DND-41 (cell line): ENCODE data around the gene CETN3.
"Not testable (repeated sequence)": the region's sequence is repeated elsewhere in the genome, so short reads cannot be mapped to it uniquely, and the experiment has no call there.

ENCODE experiments used
- ATAC-seq: fragments of 200-7000 bp; cut with Tn5 transposase; 3 replicates; pipeline ENCODE4 v1.9.1; 2021; ENCODE audit warnings: low read depth; ENCODE audit not compliant: insufficient read depth
- DNase-seq: peaks from one replicate; pipeline ENCODE4 v3.0.0-alpha.2; 2020
- H2AFZ ChIP-seq: 2 replicates; pipeline ENCODE4 v1.6.0; 2012; ENCODE audit warnings: low read depth, low read length
- H3K27ac ChIP-seq: 2 replicates; pipeline ENCODE4 v1.5.1; 2012; ENCODE audit warnings: low read length, inconsistent platforms
- H3K27me3 ChIP-seq: fragments of 200-600 bp; sonication (generic); 2 replicates; pipeline ENCODE4 v1.6.0; 2012; ENCODE audit warnings: low read length, mild to moderate bottlenecking, inconsistent platforms; ENCODE audit not compliant: insufficient read depth, poor library complexity
- H3K36me3 ChIP-seq: 2 replicates; pipeline ENCODE4 v1.5.1; 2012; ENCODE audit warnings: low read length, inconsistent platforms; ENCODE audit not compliant: insufficient read depth
- H3K4me1 ChIP-seq: 2 replicates; pipeline ENCODE4 v1.5.1; 2012; ENCODE audit warnings: mild to moderate bottlenecking, low read length; ENCODE audit not compliant: insufficient read depth
- H3K4me2 ChIP-seq: 2 replicates; pipeline ENCODE4 v1.6.0; 2012; ENCODE audit warnings: mild to moderate bottlenecking, moderate library complexity, low read length, inconsistent platforms; ENCODE audit not compliant: insufficient read depth
- H3K4me3 ChIP-seq, 2 experiments: fragments of 200-600 bp in 1 of 2; shearing (Covaris generic) in 1 of 2; 2 replicates each; pipeline ENCODE4 v1.5.1; 2012 to 2016; ENCODE audit warnings: inconsistent platforms in 2 of 2, low read length in 2 of 2, mild to moderate bottlenecking in 2 of 2, low read depth in 1 of 2, moderate library complexity in 1 of 2
- H3K79me2 ChIP-seq: 2 replicates; pipeline ENCODE4 v1.6.0; 2012; ENCODE audit warnings: low read length, inconsistent platforms; ENCODE audit not compliant: insufficient read depth
- H3K9ac ChIP-seq: 2 replicates; pipeline ENCODE4 v1.6.0; 2012; ENCODE audit warnings: low read depth, mild to moderate bottlenecking, inconsistent platforms, low read length, moderate library complexity
- H3K9me3 ChIP-seq: 2 replicates; pipeline ENCODE4 v1.5.1; 2012; ENCODE audit warnings: low read length, moderate library complexity, mild to moderate bottlenecking, inconsistent platforms; ENCODE audit not compliant: insufficient read depth, severe bottlenecking
- H4K20me1 ChIP-seq: 2 replicates; pipeline ENCODE4 v1.6.0; 2012; ENCODE audit warnings: low read length; ENCODE audit not compliant: insufficient read depth
- EZH2 ChIP-seq: IDR thresholded peaks from 3 replicates; pipeline ENCODE4 v1.6.1; 2012; ENCODE audit warnings: borderline replicate concordance, low read depth, mild to moderate bottlenecking, moderate library complexity, low read length, inconsistent platforms; ENCODE audit not compliant: severe bottlenecking
- TF ChIP-seq, protein P1 (sequence below): IDR thresholded peaks from 2 replicates; pipeline ENCODE4 v1.5.1; 2012; ENCODE audit warnings: borderline replicate concordance, low read length, moderate library complexity, mild to moderate bottlenecking; ENCODE audit not compliant: poor library complexity, severe bottlenecking; ENCODE audit errors: extremely low read depth

Gene CETN3

GRCh38 chr5:90347462-90347861, 62.1 kb downstream of the CETN3 start:
- no peaks in the 10 kb centered on the region for H3K79me2 ChIP-seq
- H2AFZ ChIP-seq = no peak overlapping the region
- H3K27ac ChIP-seq = no peak overlapping the region
- ATAC-seq = no peak
- H4K20me1 ChIP-seq = no peaks in the 10 kb centered on the region
- H3K36me3 ChIP-seq = no peaks in the 10 kb centered on the region
- no peaks in the 10 kb centered on the region for H3K4me1 ChIP-seq
- no peaks in the 10 kb centered on the region for H3K9me3 ChIP-seq
- no peak overlapping the region for H3K9ac ChIP-seq
- no peak for TF ChIP-seq EZH2
- TF ChIP-seq, protein P1, sequence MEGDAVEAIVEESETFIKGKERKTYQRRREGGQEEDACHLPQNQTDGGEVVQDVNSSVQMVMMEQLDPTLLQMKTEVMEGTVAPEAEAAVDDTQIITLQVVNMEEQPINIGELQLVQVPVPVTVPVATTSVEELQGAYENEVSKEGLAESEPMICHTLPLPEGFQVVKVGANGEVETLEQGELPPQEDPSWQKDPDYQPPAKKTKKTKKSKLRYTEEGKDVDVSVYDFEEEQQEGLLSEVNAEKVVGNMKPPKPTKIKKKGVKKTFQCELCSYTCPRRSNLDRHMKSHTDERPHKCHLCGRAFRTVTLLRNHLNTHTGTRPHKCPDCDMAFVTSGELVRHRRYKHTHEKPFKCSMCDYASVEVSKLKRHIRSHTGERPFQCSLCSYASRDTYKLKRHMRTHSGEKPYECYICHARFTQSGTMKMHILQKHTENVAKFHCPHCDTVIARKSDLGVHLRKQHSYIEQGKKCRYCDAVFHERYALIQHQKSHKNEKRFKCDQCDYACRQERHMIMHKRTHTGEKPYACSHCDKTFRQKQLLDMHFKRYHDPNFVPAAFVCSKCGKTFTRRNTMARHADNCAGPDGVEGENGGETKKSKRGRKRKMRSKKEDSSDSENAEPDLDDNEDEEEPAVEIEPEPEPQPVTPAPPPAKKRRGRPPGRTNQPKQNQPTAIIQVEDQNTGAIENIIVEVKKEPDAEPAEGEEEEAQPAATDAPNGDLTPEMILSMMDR = no peak
- no peaks in the 10 kb centered on the region for H3K27me3 ChIP-seq
- no peak for DNase-seq
- H3K4me3 ChIP-seq = no peak overlapping the region
- H3K4me2 ChIP-seq = no peak overlapping the region

DNA sequence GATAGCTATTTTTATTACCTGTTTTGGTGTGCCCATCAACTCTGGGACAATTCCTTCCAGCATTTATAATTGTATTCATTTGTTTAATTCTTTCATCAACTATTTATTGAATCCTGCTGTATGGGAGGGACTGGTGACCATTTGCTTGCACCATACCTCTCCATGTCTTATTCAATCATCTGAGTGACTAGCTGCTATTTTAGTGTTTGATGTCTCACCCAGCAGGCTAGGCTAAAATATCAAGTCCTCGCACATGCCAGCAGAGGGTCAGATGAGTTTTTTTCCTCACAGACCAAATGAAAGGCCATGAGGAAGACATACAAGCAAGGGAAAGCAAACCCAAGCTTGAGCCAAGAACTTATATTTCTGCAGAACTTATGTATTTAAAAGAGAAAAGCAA, 63.9 kb downstream of the CETN3 start:
- ATAC-seq (no peak), DNase-seq (no peak)
- Histone ChIP-seq H2AFZ (no peak overlapping the region), H3K4me2 (no peak overlapping the region), H3K27me3 (no peaks in the 10 kb centered on the region), H3K36me3 (no peaks in the 10 kb centered on the region), H3K79me2 (no peaks in the 10 kb centered on the region), H3K9ac (no peak overlapping the region), H3K9me3 (no peaks in the 10 kb centered on the region), H4K20me1 (no peaks in the 10 kb centered on the region), H3K4me1 (no peaks in the 10 kb centered on the region), H3K27ac (no peak overlapping the region), H3K4me3 (no peak overlapping the region)
- TF ChIP-seq EZH2 = no peak
- TF ChIP-seq, protein P1 = no peak

DNA sequence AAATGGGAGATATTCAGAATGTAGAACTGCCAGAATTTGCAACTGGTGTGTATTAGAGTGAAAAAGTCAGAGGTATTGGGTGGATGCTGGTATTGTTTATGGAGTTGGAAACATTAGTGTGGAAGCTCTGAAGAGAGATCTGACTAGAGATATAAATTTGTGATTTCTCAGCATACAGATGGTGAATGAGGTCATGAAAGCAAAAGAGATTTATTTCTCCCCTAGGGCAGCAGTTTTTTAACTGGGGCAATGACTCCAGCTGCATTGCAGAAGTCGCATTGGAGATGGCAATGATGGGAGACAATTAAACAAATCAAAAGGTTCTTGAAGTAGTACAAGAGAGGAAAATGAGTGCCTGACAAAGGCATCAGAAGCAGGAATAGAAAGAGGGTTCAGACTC, 64.9 kb downstream of the CETN3 start:
- H3K36me3 ChIP-seq = no peaks in the 10 kb centered on the region

DNA sequence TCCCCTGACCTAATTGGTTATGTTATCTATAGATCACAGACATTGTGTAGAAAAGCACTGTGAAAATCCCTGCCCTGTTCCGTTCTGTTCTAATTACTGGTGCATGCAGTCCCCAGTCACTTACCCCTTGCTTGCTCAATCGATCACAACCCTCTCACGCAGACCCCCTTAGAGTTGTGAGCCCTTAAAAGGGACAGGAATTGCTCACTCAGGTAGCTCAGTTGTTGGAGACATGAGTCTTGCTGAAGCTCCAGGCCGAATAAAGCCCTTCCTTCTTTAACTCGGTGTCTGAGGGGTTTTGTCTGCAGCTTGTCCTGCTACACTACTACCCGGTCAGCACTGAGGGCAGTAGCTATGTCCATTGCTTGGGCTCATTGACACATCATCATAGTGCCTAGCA, 65.8 kb downstream of the CETN3 start:
- H3K9ac ChIP-seq, H4K20me1 ChIP-seq, H3K36me3 ChIP-seq, H3K27ac ChIP-seq, H3K4me1 ChIP-seq, ATAC-seq, H3K4me3 ChIP-seq, H3K27me3 ChIP-seq, H3K4me2 ChIP-seq, H3K79me2 ChIP-seq, H3K9me3 ChIP-seq, DNase-seq, H2AFZ ChIP-seq: not testable (repeated sequence)

More for the DNA sequence above, 64.9 kb downstream of the CETN3 start:
- Histone ChIP-seq H2AFZ (no peak overlapping the region), H3K4me1 (no peaks in the 10 kb centered on the region), H3K27ac (no peak overlapping the region), H3K4me3 (no peak overlapping the region), H3K9me3 (no peaks in the 10 kb centered on the region), H3K27me3 (no peaks in the 10 kb centered on the region), H3K9ac (no peak overlapping the region), H3K4me2 (no peak overlapping the region), H4K20me1 (no peaks in the 10 kb centered on the region), H3K79me2 (no peaks in the 10 kb centered on the region)
- TF ChIP-seq, protein P1 = no peak
- no peak for TF ChIP-seq EZH2
- ATAC-seq (no peak), DNase-seq (no peak)
